GM12878 (cell line): ENCODE data around the gene ZDHHC19.

Experiments
- CTCF ChIP-seq, 3 experiments: IDR thresholded peaks in 2 of 3; conservative IDR thresholded peaks in 1 of 3; 2 replicates each; pipeline ENCODE4 v1.5.1; 2011; ENCODE audit warnings: low read depth in 3 of 3, low read length in 3 of 3, mild to moderate bottlenecking in 3 of 3, control low read depth in 2 of 3, moderate library complexity in 2 of 3, inconsistent platforms in 1 of 3, mixed read lengths in 1 of 3; ENCODE audit not compliant: control insufficient read depth in 2 of 3, insufficient read depth in 1 of 3; ENCODE audit errors: extremely low read depth in 1 of 3
- IRF4 ChIP-seq: IDR thresholded peaks from 2 replicates; pipeline ENCODE4 v1.6.1; 2011; ENCODE audit warnings: low read depth, low read length
- SPI1 ChIP-seq: IDR thresholded peaks from 2 replicates; pipeline ENCODE4 v1.6.1; 2011; ENCODE audit warnings: low read depth, mild to moderate bottlenecking, low read length, moderate library complexity, borderline replicate concordance; ENCODE audit not compliant: insufficient read depth
- TARDBP ChIP-seq: IDR thresholded peaks from 2 replicates; pipeline ENCODE4 v1.6.1; 2016; ENCODE audit warnings: borderline replicate concordance

DNA sequence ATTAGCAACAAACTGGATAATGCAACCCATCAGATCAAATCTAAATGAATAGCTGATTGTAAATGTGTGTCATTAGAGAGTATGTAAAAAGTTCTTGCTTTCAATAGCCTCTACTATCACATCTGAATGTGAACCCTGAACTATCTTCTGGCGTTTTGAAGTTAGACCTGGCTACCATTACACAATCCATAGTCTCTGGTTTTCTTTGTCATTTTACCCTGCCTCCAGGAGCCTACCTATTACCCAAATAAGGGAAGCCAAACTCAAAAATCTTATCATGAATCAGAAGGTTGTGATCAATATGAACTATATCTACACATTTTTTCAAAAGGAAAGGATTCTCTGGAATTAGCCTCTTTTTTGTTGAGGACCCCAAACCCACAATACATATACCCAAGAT is 44.6 kb upstream of the ZDHHC19 start:
- TF ChIP-seq SPI1, result no peak
- TF ChIP-seq IRF4, result no peak
- TF ChIP-seq TARDBP, result no peak
- no peak for TF ChIP-seq CTCF (IDR thresholded peaks at IDR 0.05 in 2 of 3, conservative IDR thresholded peaks at IDR 0.05 in 1 of 3; ENCODE audit: control insufficient read depth in 2 of 3, extremely low read depth in 1 of 3, insufficient read depth in 1 of 3, low read depth in 3 of 3, low read length in 3 of 3)
